GM12891 (cell line): ENCODE results near the gene ASF1A.

Source experiments
- POLR2A ChIP-seq: IDR thresholded peaks from 2 replicates; pipeline ENCODE4 v1.6.1; 2011; ENCODE audit warnings: low read depth, low read length, control low read depth
- POLR2AphosphoS5 ChIP-seq: IDR thresholded peaks from 2 replicates; pipeline ENCODE4 v1.6.1; 2011; ENCODE audit warnings: low read depth, low read length, control low read depth
- POU2F2 ChIP-seq: IDR thresholded peaks from 2 replicates; pipeline ENCODE4 v1.6.1; 2011; ENCODE audit warnings: low read depth, mild to moderate bottlenecking, control low read depth, low read length, moderate library complexity
- SPI1 ChIP-seq: IDR thresholded peaks from 2 replicates; pipeline ENCODE4 v1.6.1; 2011; ENCODE audit warnings: low read depth, low read length, control low read depth
- TAF1 ChIP-seq: IDR thresholded peaks from 2 replicates; pipeline ENCODE4 v1.6.1; 2011; ENCODE audit warnings: low read depth, low read length, control low read depth

DNA sequence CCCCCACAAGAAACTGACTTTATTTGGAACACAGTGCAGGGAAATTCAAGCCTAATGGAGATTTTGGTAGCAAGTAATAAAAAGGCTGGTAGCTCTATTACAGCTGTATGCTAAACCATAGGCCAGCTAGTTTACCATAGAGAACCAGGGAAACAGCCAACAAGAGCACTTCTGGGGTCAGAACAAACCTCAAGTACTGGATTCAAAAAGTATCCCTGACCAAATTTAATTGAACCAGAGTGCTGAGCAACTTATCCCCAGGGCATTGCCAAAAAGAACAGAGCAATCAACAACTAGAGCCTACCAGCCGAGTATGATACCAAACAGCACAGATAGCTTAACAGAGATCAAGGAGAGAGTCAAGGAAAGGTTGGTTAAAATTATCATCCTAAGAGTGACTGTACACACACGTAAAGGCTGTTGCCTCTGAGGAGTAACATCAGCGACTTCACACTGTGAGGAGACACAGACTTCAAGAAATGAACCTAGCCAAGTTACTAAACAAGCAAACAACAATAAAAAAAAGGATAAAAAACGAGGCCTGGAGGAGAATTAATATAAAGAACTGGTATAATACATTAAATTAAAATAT, 11.5 kb upstream of the ASF1A start:
- no peak for TF ChIP-seq POLR2A
- no peak for TF ChIP-seq TAF1
- no peak for TF ChIP-seq SPI1
- TF ChIP-seq POLR2AphosphoS5: no peak
- no peak for TF ChIP-seq POU2F2
